ENCODE results near the gene S100A12. TPM values are rescaled to one million over a fixed set of nuclear protein-coding genes. Genes with fewer than 3 reads are reported as not detected.

Gene S100A12
- total RNA-seq, 1 donor from 2014 or later = not detected

- Mint-ChIP-seq H3K9me3 (no peaks in the 10 kb centered on the region), H3K4me1 (no peaks in the 10 kb centered on the region), H3K4me3 (no peak overlapping the region), H3K27me3 (ENCODE audit: low read depth) (peaks cover 79% of the 10 kb centered on the region), H3K36me3 (ENCODE audit: low read depth) (no peaks in the 10 kb centered on the region), H3K27ac (ENCODE audit: unreplicated experiment) (no peak overlapping the region)
- DNase-seq (ENCODE audit: low read depth, low spot score) = no peak
- no peak for TF ChIP-seq CTCF (conservative IDR thresholded peaks at IDR 0.05)
These were observed 31.4 kb downstream of the S100A12 start for GRCh38 chr1:153343811-153344717.

- no peak for TF ChIP-seq CTCF (conservative IDR thresholded peaks at IDR 0.05)
- H3K9me3 Mint-ChIP-seq = no peaks in the 10 kb centered on the region
- H3K4me1 Mint-ChIP-seq = no peaks in the 10 kb centered on the region
- no peaks in the 10 kb centered on the region for H3K36me3 Mint-ChIP-seq (ENCODE audit: low read depth)
- H3K4me3 Mint-ChIP-seq = no peak overlapping the region
- no peak overlapping the region for H3K27ac Mint-ChIP-seq (ENCODE audit: unreplicated experiment)
- DNase-seq (ENCODE audit: low read depth, low spot score) = no peak
- peaks cover 80% of the 10 kb centered on the region for H3K27me3 Mint-ChIP-seq (ENCODE audit: low read depth)
These were observed 32.3 kb downstream of the S100A12 start for GRCh38 chr1:153343040-153343681.

DNA sequence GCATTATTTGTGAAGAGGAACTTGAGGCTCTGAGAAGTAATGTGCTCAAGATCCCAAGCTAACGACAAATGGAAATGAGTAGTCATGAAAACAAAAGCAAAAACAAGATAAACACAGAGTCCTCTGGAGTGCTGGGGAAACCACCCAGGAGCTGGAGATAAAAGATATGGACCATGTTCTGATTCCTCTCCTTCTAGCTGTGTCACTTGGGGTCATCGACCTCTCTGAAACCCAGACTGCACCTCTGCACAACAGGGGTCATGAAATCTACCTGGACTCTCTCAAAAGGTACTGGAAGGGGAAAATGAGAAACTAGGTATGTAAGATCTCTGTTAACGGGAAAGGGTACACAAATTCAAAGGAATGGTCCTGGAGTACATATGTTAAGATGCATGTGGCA is 33.2 kb downstream of the S100A12 start:
- Mint-ChIP-seq H3K27me3 (ENCODE audit: low read depth) (peaks cover 80% of the 10 kb centered on the region), H3K9me3 (no peaks in the 10 kb centered on the region), H3K27ac (ENCODE audit: unreplicated experiment) (no peak overlapping the region), H3K4me3 (no peak overlapping the region), H3K4me1 (no peaks in the 10 kb centered on the region), H3K36me3 (ENCODE audit: low read depth) (no peaks in the 10 kb centered on the region)
- no peak for DNase-seq (ENCODE audit: low read depth, low spot score)
- no peak for TF ChIP-seq CTCF (conservative IDR thresholded peaks at IDR 0.05)

DNA sequence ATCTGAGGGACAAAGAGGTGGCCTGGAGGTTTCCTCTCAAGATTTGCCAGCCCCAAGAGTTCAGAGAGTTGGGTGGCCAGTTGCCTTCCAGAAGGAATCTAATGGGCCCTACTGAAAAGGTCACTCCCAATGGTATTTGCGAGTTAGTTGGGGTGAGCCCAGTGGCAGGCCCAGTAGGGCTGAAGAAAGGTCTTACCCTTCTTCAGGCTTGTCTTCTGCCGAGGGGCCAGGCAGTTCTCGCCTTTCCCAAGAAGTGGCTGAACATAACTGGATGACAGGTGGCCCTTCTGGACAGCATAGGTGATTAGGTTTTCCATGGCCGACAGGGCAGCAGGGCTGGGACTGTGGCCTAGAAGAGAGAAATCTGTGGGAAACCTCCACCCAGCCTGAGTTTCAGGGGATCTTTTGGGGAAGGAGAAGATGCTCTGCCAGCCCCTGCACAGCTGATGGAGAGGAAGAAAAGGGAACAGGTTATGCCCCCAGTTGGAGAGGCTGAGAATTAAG is 33.9 kb downstream of the S100A12 start:
- DNase-seq (ENCODE audit: low read depth, low spot score) = no peak
- Mint-ChIP-seq H3K27ac (ENCODE audit: unreplicated experiment) (no peak overlapping the region), H3K9me3 (no peaks in the 10 kb centered on the region), H3K27me3 (ENCODE audit: low read depth) (peaks cover 77% of the 10 kb centered on the region), H3K4me1 (no peaks in the 10 kb centered on the region), H3K36me3 (ENCODE audit: low read depth) (no peaks in the 10 kb centered on the region), H3K4me3 (no peak overlapping the region)
- TF ChIP-seq CTCF (conservative IDR thresholded peaks at IDR 0.05) = no peak

DNA sequence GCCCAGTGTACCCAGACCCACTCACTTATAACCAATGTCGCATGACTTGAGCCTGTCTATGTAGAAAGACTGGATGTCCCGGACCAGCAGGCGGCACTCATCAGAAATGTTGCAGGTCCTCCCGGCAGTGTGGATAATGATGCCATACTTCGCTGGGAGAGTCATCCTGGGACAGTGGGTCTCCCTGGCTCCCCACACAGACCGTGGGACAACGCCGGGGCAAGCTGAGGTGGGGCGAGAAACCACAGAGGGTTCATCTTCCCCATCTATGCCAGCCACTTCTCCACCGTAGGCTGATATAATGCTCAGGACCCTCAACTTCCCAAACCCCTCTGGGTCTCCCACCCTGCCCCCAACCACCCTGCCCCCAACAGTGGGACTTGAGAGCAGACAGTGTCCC is 35.1 kb downstream of the S100A12 start:
- peaks cover 67% of the 10 kb centered on the region for H3K27me3 Mint-ChIP-seq (ENCODE audit: low read depth)
- no peak for DNase-seq (ENCODE audit: low read depth, low spot score)
- no peaks in the 10 kb centered on the region for H3K36me3 Mint-ChIP-seq (ENCODE audit: low read depth)
- H3K9me3 Mint-ChIP-seq = no peaks in the 10 kb centered on the region
- TF ChIP-seq CTCF (conservative IDR thresholded peaks at IDR 0.05) = no peak
- H3K4me1 Mint-ChIP-seq = no peaks in the 10 kb centered on the region
- no peak overlapping the region for H3K4me3 Mint-ChIP-seq
- H3K27ac Mint-ChIP-seq (ENCODE audit: unreplicated experiment) = no peak overlapping the region

All from neural crest cell (in vitro differentiated cells).